K562 (cell line): ENCODE data around the gene NFATC2. TPM values are rescaled to one million over a fixed set of nuclear protein-coding genes. Genes with fewer than 3 reads are reported as not detected.

Experiments
- AFF1 ChIP-seq, 2 experiments: fragments of 450-650 bp; IDR thresholded peaks; 2 replicates each; pipeline ENCODE4 v1.6.1; 2018; ENCODE audit warnings: mild to moderate bottlenecking in 2 of 2, low read depth in 1 of 2; ENCODE audit not compliant: partially characterized antibody in 2 of 2
- CCAR2 ChIP-seq: fragments of 200-400 bp; formaldehyde crosslinking; IDR thresholded peaks from 2 replicates; pipeline ENCODE4 v1.6.1; 2017; ENCODE audit warnings: mild to moderate bottlenecking, low read depth, low read length
- ESRRA ChIP-seq: fragments of 450-650 bp; IDR thresholded peaks from 2 replicates; pipeline ENCODE4 v1.6.1; 2014; ENCODE audit warnings: low read depth, mild to moderate bottlenecking, moderate library complexity, borderline replicate concordance
- FOXK2 ChIP-seq, 2 experiments: fragments of 450-650 bp; IDR thresholded peaks in 1 of 2; conservative IDR thresholded peaks in 1 of 2; 2 replicates each; pipeline ENCODE4 v1.6.1; 2016; ENCODE audit warnings: low read depth in 2 of 2, mild to moderate bottlenecking in 1 of 2
- NFIX ChIP-seq: fragments of 250-450 bp; sonication (Bioruptor Pico); IDR thresholded peaks from 2 replicates; pipeline ENCODE4 v1.4.0; 2020; ENCODE audit warnings: low read depth, mild to moderate bottlenecking, moderate library complexity
- RBM25 ChIP-seq: fragments of 200-400 bp; formaldehyde crosslinking; IDR thresholded peaks from 2 replicates; pipeline ENCODE4 v1.6.1; 2018; ENCODE audit warnings: low read length, low read depth, moderate library complexity; ENCODE audit not compliant: severe bottlenecking
- SAP30 ChIP-seq: fragments of 200-600 bp; sonication (generic); IDR thresholded peaks from 2 replicates; pipeline ENCODE4 v1.6.1; 2012; ENCODE audit warnings: borderline replicate concordance, low read depth, mild to moderate bottlenecking, moderate library complexity, low read length, control low read depth, inconsistent platforms; ENCODE audit not compliant: insufficient read depth, poor library complexity, severe bottlenecking
- TCF7 ChIP-seq: sonication (generic); IDR thresholded peaks from 2 replicates; pipeline ENCODE4 v1.6.1; 2016; ENCODE audit warnings: antibody characterized with exemption, borderline replicate concordance
- ZNF318 ChIP-seq, 2 experiments: fragments of 450-650 bp; IDR thresholded peaks; 2 replicates each; pipeline ENCODE4 v1.6.1; 2016; ENCODE audit warnings: mild to moderate bottlenecking in 2 of 2, borderline replicate concordance in 1 of 2, low read depth in 1 of 2, moderate library complexity in 1 of 2
- ZNF395 ChIP-seq: fragments of 200-800 bp; sonication (Bioruptor generic); IDR thresholded peaks from 2 replicates; pipeline ENCODE4 v1.6.1; 2017; ENCODE audit warnings: missing genetic modification characterization, missing compliant biosample characterization
- polyA plus RNA-seq, 8 experiments: library from polyadenylated mRNA; depleted of rRNA in 4 of 8; stranded (reverse) in 5 of 8; unstranded in 3 of 8; fragments of >200 nt; fragmentation: Nextera tagmentation in 2 of 8; fragmentation: Illumina TruSeq in 1 of 8; extraction: Ambion mirVana in 2 of 8; extraction: Trizol in 1 of 8; gene quantifications; 2 replicates each; pipeline versions ENCODE4 v1.2.1 to v1.2.3, GENCODE V29; 2011 to 2014; ENCODE audit warnings: inconsistent platforms in 1 of 8, missing spikeins in 1 of 8
- total RNA-seq, 7 experiments: library from RNA; depleted of rRNA in 6 of 7; stranded (reverse); fragments of >200 nt in 6 of 7; fragmentation: Illumina TruSeq in 2 of 7; extraction: Trizol in 2 of 7; gene quantifications; 2 replicates each; pipeline versions ENCODE4 v1.2.1 to v1.2.3, GENCODE V29; 2011 to 2021; ENCODE audit warnings: low replicate concordance in 1 of 7

Gene NFATC2
- total and polyA plus RNA-seq, 9 of the 15 experiments (the other 6 are each of a cell fraction or from before 2014, with no cell fraction given), result 1.9 to 11.2 (median 3.0) TPM

GRCh38 chr20:51404297-51405060, 138.0 kb downstream of the NFATC2 start (continued):
- no peak for TF ChIP-seq AFF1 (IDR thresholded peaks at IDR 0.05; ENCODE audit: low read depth in 1 of 2, partially characterized antibody in 2 of 2)
- TF ChIP-seq SAP30, result no peak
- TF ChIP-seq ZNF318 (IDR thresholded peaks at IDR 0.05; ENCODE audit: borderline replicate concordance in 1 of 2, low read depth in 1 of 2), result no peak
- TF ChIP-seq NFIX, result peak; percentile 59
- TF ChIP-seq RBM25, result peak; percentile 86
- no peak for TF ChIP-seq TCF7
- TF ChIP-seq ZNF395 (CRISPR knock-in tag), result no peak
- TF ChIP-seq CCAR2, result no peak
- no peak for TF ChIP-seq FOXK2 (conservative IDR thresholded peaks at IDR 0.05 in 1 of 2, IDR thresholded peaks at IDR 0.05 in 1 of 2; ENCODE audit: low read depth in 2 of 2)
- TF ChIP-seq ESRRA, result no peak
- TF ChIP-seq, all 486 proteins: peak for 4
